ENCODE data around the gene RYR1. TPM values are rescaled to one million over a fixed set of nuclear protein-coding genes. Genes with fewer than 3 reads are reported as not detected.

Gene RYR1
- total RNA-seq, 6 experiments from 2014 or later: 0.12 to 1.1 (median 0.49) TPM

GRCh38 chr19:38434549-38435051, 1.1 kb downstream of the RYR1 start:
- DNase-seq: no peak
- H3K27me3 ChIP-seq: peaks cover 4 to 7% of the 10 kb centered on the region in 2 donors
- WGBS (ENCODE audit: insufficient coverage, low coverage, low lambda C conversion rate, missing lambda C conversion rate): 11% methylated on average over 9 of the region's 13 CpGs
- H3K27ac ChIP-seq: no peak overlapping the region
- no peak overlapping the region for H3K4me3 ChIP-seq
- no peak for TF ChIP-seq POLR2A (IDR thresholded peaks at IDR 0.05)
- TF ChIP-seq, protein P1, sequence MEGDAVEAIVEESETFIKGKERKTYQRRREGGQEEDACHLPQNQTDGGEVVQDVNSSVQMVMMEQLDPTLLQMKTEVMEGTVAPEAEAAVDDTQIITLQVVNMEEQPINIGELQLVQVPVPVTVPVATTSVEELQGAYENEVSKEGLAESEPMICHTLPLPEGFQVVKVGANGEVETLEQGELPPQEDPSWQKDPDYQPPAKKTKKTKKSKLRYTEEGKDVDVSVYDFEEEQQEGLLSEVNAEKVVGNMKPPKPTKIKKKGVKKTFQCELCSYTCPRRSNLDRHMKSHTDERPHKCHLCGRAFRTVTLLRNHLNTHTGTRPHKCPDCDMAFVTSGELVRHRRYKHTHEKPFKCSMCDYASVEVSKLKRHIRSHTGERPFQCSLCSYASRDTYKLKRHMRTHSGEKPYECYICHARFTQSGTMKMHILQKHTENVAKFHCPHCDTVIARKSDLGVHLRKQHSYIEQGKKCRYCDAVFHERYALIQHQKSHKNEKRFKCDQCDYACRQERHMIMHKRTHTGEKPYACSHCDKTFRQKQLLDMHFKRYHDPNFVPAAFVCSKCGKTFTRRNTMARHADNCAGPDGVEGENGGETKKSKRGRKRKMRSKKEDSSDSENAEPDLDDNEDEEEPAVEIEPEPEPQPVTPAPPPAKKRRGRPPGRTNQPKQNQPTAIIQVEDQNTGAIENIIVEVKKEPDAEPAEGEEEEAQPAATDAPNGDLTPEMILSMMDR (IDR thresholded peaks at IDR 0.05): no peak
- intact Hi-C loops (cut with DNase I): no loop called here
- ATAC-seq: peak in 2 of 4 donors; percentile 27 to 61
- H3K4me1 ChIP-seq: no peaks in the 10 kb centered on the region
- no peaks in the 10 kb centered on the region for H3K36me3 ChIP-seq
- no peaks in the 10 kb centered on the region for H3K9me3 ChIP-seq

DNA sequence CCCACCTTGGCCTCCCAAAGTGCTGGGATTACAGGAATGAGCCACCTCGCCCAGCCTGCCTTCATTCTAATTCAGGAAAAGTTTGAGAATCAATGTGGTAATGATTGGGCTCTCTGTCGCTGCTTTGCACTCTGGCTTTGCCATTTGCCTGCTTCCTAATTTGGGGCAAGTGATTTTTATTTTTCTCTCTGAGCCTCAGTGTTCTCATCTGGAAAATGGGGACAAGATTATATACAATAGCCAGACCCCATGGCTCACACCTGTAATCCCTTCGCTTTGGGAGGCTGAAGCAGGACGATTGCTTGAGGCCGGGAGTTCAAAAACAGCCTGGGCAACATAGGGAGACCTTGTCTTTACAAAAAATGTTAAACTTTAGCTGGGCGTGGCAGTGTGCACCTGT, 3.8 kb downstream of the RYR1 start:
- Histone ChIP-seq H3K36me3 (no peaks in the 10 kb centered on the region), H3K27me3 (peaks cover 4 to 7% of the 10 kb centered on the region in 2 donors), H3K4me3 (no peak overlapping the region), H3K27ac (no peak overlapping the region), H3K4me1 (no peaks in the 10 kb centered on the region), H3K9me3 (no peaks in the 10 kb centered on the region)
- 75% methylated on average over 4 of the region's 6 CpGs for WGBS (ENCODE audit: insufficient coverage, low coverage, low lambda C conversion rate, missing lambda C conversion rate)
- no peak for TF ChIP-seq POLR2A (IDR thresholded peaks at IDR 0.05)
- TF ChIP-seq, protein P1 (IDR thresholded peaks at IDR 0.05): no peak
- ATAC-seq (no peak), DNase-seq (no peak)
- intact Hi-C loops (cut with DNase I): no loop called here

DNA sequence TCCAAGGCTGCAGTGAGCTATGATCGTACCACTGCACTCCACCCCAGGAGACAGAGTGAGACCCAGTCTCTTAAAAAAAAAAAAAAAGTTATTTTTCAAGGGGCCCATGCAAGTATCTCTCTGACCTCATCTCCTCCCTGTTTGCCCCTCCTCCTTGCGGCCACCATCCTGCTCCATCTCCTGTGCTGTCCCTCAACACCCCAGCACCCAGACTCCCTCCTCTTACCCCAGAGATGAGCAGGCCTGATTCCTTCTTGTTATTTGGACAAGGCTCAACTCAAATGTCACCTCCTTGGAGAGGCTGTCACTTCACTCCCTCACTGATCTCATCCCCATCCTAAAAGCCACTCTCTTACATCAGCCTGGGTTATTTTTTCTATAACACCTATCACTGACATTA, 4.4 kb downstream of the RYR1 start:
- TF ChIP-seq, protein P1 (IDR thresholded peaks at IDR 0.05): no peak
- H3K4me1 ChIP-seq: no peaks in the 10 kb centered on the region
- intact Hi-C loops (cut with DNase I): no loop called here
- no peak overlapping the region for H3K27ac ChIP-seq
- no peaks in the 10 kb centered on the region for H3K36me3 ChIP-seq
- H3K9me3 ChIP-seq: no peaks in the 10 kb centered on the region
- 73% methylated on average over 2 of the region's 2 CpGs for WGBS (ENCODE audit: insufficient coverage, low coverage, low lambda C conversion rate, missing lambda C conversion rate)
- ATAC-seq (no peak), DNase-seq (no peak)
- H3K4me3 ChIP-seq: no peak overlapping the region
- H3K27me3 ChIP-seq: peaks cover 4 to 7% of the 10 kb centered on the region in 2 donors

GRCh38 chr19:38440592-38440991, 7.1 kb downstream of the RYR1 start:
- ATAC-seq (no peak), DNase-seq (no peak)
- Histone ChIP-seq H3K4me3 (no peak overlapping the region), H3K27ac (no peak overlapping the region), H3K27me3 (no peaks in the 10 kb centered on the region), H3K36me3 (no peaks in the 10 kb centered on the region), H3K9me3 (no peaks in the 10 kb centered on the region), H3K4me1 (no peaks in the 10 kb centered on the region)
- no peak for TF ChIP-seq POLR2A (IDR thresholded peaks at IDR 0.05)
- TF ChIP-seq, protein P1 (IDR thresholded peaks at IDR 0.05): no peak
- intact Hi-C loops (cut with DNase I): no loop called here
- 75% methylated on average over 3 of the region's 14 CpGs for WGBS (ENCODE audit: insufficient coverage, low coverage, low lambda C conversion rate, missing lambda C conversion rate)

Measured in right lobe of liver (tissue), 6 donors.